Left cardiac atrium (tissue), 4 donors: ENCODE data around the gene KLHL22. TPM values are rescaled to one million over a fixed set of nuclear protein-coding genes. Genes with fewer than 3 reads are reported as not detected.

Experiments
- ATAC-seq, 2 donors: fragments of 200-7000 bp; cut with Tn5 transposase; one replicate each; pipeline ENCODE4 v1.9.1; 2020; ENCODE audit warnings: mild to moderate bottlenecking in 2 of 2, moderate library complexity in 2 of 2
- DNase-seq: peaks from one replicate; pipeline ENCODE4 v3.0.0-alpha.2; 2020
- intact Hi-C, 2 donors: fragments of 100-400 bp; cut with DNase I; formaldehyde crosslinking; loops; one replicate each; pipeline versions ENCODE4 v1.14.1 to v1.15.1; 2022 to 2023
- total RNA-seq, 2 donors: library from RNA; stranded (reverse); fragmentation: NEBNext Ultra II Directional; extraction: Animal tissue kit (Norgen Biotek cat#: 25700); gene quantifications; one replicate each; pipeline ENCODE4 v1.2.1, GENCODE V29; 2021
- donor health status: DM: no; HTN: yes; CAD: no.
- donor health status: DM: no; HTN: yes; CAD: no; lungs with severe emphysema.
- donor health status: DM: yes; HTN: yes; CAD: no.
- donor health status: Dilated cardiomyopathy.

Gene KLHL22
- total RNA-seq, 2 donors from 2014 or later: 18.7 to 19.6 TPM

DNA sequence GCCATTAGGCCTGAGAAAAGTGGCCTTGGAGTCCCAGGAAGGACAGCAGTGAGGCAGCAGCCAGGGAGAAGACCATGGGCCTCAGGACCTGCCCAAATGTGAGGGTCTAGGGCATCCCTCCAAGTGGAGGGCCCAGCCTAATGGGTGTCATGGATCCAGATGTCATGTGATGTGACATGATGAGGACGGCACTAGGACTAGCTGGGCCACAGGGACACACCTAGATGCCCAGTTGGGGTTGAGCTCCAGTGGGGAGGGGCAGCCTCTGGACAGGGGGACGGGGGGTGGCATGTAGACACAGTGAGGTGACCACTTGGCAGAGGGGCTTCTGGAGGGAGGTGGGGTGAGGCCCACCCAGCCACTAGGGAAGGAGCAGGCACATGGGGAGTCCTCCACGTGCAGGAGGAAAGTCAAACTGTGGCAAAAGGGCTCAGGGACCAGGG, 63.3 kb downstream of the KLHL22 start:
- ATAC-seq (no peak), DNase-seq (peak; percentile 16)

DNA sequence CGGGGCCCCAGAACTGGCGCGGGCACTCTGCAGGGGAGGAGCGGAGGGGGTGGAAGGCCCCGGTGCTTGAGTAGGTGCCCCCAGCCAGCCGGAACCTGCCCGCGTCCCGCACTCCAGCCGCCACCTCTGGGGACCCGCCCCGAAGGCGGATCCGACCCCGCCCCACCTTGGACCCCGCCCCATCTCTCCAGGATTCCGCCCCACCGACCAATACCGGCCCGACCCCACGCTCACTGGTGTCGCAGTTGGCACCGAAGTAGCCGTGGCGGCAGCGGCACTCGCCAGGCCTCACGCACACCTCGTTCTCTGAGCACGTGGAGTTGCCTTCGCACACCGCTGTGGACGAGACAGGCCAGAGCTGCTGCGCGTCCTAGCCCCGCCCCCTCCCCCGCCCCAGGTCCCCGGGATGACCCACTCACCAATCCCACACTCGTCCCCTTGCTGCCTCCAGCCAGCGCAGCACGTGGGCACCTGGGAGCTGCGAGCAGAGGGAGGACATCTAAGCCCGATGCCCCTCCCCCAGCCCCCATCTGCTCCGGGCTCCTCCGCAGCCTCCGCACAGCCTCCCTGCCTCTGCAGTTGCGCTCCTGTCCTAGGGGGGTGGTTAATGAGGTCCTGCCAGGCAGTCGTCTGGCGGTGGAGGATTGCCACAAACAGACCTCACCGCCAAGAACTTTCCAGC, 63.9 kb downstream of the KLHL22 start:
- ATAC-seq: no peak
- intact Hi-C loops: loop anchor here in 1 of 2 donors (10.0 kb wide), 1 partner anchor 63 kb away; the partner anchor contains the start of gene KLHL22
- DNase-seq: no peak

More for the DNA sequence above, 63.3 kb downstream of the KLHL22 start:
- intact Hi-C loops: loop anchor here in 1 of 2 donors (10.0 kb wide), 1 partner anchor 63 kb away; the partner anchor contains the start of gene KLHL22

DNA sequence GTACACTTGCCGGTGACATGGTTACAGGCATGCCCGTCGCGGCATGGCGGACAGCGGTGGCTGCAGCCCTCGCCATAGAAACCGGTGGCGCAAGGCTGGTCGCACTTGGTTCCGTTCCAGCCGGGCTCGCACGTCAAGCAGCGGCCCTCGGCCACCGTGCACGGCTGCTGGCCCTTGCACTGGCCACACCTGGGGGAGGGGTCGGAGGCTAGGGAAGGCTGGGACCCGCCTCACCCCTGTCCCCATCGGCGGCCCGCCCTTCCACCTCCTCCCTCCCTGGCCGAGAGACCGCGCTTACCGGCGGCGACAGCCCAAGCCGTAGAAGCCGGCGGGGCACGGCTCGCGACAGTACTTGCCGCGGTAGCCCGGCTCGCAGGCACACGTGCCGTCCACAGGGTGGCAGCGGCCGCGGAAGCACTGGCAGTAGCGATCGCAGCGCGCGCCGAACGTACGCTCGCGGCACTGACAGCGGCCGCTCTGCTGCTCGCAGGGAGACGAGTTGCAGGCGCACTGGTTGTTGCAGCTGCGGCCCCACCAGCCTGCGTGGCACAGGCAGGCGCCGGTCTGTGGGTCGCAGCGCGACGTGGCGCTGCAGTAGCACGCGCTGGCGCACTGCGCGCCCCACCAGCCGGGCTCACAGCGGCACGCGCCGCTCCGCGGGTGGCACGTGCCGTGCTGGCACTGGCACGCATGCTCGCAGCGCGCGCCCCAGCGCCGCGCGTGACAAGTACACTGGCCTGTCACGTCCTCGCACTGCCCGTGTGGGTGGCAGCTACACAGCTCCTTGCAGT, 64.7 kb downstream of the KLHL22 start:
- peak; percentile 55 for DNase-seq
- peak; percentile 35 to 43 for ATAC-seq
- intact Hi-C loops: loop anchor here in 1 of 2 donors (10.0 kb wide), 1 partner anchor 64 kb away; the partner anchor contains the start of gene KLHL22

DNA sequence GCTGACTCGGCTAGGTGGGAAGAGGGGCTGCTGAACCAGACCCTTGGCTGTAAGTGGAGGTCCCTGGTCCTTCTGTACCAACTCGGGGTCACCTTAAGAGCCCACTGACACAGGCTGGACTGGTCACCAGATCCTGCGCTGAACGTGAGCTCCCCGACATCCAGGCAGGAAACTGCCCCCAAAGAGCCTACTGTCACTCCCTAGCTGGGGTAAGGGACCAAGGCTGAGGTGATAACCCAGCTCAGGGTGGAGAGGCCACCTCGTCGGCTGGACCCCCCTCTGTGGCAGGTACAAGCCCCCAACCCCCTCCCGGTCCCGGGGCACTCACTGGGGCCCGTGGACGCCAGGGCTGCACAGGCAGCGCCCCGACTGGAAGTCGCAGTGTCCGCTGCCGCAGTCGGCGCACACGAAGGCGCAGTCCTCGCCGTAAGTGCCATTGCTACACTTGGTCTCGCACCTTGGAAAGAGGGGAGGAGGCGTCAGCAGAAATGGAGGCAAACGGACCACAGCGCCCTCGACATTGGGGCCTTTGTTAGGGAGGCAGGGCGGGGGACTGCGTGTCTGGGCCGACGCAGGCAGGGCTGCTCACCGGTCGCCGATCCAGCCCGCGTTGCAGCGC, 65.4 kb downstream of the KLHL22 start:
- no peak for ATAC-seq
- intact Hi-C loops: loop anchor here in 1 of 2 donors (10.0 kb wide), 1 partner anchor 65 kb away; the partner anchor contains the start of gene KLHL22
- no peak for DNase-seq

DNA sequence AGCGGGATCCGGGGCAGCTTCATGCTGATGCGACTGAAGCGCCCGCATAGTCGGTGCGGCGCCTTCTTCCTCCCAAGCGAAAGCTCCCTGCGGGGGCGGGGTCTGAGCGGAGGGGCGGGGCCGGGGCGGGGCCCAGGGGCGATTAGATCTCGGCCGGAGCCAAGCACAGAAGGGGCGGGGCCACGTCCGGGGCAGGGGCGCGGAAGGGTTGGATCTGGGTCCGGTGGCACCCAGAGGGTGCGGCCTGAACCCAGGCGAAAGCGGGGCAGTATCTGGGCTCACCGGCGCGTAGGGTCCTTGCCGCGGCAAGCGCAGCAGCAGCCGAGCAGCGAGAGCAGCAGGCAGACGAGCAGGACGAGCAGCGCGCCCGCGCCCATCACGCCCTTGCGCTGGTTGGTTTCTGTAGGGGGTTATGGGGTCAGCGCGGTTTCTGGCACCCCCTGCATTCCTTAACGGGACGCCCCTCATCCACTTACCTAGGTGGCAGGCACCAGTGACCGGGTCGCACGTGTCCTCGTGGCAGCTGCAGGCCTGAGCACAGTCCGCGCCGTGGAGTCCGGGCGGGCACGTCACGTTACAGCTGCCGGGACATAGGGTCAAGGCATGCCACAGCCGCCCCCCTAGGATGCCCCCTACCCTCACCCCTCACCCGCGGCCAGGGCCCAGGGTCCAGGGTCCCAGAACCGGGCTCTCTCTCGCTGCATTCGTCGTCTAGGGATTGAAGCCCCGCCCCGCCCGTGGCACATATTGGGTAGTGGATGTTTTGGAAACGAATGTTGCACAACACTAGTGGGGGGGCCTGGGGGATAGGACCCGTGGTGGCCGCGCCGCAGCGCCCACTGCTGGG, 66.1 kb downstream of the KLHL22 start:
- peak; percentile 24 to 56 for ATAC-seq
- DNase-seq: peak; percentile 62
- intact Hi-C loops: loop anchor here in 1 of 2 donors (10.0 kb wide), 1 partner anchor 65 kb away; the partner anchor contains the start of gene KLHL22

DNA sequence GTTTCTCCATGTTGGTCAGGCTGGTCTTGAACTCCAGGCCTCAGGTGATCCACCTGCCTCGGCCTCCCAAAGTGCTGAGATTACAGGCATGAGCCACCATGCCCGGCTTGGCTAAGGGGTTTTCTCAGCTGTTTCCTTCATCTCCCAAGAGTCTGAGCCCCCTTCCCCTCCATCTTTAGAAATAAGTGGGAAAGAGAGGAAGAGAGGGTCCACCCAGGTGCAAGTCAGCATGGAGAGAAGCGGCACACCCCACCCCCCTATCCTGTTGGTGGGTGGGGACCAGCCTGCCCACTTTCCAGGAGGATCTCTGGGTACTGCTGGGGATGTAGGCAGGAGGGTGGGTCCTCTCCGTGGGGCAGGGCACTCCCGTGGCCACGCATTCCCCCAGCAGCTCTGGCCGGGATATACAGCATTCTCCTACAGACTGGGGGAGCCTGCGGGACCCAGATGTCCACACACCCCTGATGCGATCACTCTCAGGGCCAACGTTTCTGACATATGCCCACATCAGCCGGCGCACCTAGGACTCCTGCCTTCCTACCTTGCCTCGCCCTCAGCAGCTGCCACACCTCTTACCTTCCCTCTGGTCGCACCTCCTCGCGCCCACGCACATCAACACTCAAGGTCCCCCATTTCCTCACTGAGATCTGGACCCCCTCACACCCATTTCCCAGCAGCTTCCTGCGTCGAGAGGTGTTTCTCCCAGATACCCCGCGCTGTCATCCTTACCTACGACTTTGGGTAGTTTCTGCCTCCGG, 66.9 kb downstream of the KLHL22 start:
- peak; percentile 5 for DNase-seq
- ATAC-seq: no peak
- intact Hi-C loops: no loop called here

DNA sequence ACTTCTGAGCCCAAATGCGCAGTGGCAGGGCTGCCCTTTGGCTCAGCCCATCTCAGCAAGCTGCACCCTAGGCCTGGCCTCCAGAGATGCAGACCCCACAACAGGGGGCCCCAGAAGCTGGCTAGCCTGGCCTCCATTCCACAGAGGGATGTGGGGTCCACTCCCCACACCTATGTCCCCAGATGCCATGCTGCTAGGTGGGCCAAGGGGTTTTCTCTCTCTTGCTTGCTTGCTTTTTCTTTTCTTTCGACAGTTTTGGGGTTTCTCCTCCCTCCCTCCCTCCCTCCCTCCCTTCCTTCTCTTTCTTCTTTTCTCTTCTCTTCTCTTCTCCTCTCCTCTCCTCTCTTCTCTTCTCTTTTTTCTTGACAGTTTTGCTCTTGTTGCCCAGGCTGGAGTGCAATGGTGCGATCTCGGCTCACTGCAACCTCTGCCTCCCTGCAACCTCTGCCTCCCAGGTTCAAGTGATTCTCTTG, 67.6 kb downstream of the KLHL22 start:
- intact Hi-C loops: no loop called here
- no peak for ATAC-seq
- DNase-seq: no peak

DNA sequence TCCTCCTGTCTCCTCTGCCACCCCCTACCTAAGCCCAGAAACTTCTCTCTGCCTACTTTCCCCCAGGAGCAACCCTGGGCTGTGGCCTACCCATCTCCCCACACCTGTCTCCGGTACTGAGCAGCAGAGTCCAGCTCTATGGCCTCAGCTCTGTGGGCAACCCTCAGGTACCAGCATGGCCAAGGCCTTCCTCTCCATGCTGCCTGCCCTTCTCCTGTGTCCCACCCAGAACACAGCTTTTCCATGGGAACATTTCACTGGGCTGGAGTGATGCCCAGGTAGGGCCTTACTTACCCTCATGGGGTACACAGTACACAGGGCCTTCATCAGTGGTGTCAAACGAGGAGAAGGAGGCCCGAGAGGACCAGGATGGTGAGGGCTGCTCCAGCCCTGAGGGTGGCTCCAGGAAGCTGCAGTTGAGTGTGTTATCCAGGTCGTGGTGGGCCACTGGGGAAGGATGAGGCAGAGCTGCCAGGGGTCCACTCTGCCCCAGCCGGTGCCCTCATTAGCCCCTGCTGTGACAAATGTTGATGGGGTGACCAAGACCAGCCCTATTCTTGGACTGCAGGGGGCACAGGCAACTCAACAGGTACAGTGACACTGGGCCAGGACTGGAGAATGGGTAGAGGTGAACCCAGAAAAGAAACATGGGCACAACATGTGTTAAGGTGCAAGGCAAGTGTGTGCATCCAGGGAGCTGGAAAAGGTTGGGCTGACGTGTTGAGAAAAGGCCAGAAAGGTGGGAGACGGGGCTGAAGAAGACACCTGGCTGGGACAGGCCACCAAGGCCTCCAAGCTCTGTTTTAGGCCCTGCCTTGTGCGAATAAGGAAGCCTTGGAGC, 68.3 kb downstream of the KLHL22 start:
- ATAC-seq: no peak
- intact Hi-C loops: no loop called here

DNA sequence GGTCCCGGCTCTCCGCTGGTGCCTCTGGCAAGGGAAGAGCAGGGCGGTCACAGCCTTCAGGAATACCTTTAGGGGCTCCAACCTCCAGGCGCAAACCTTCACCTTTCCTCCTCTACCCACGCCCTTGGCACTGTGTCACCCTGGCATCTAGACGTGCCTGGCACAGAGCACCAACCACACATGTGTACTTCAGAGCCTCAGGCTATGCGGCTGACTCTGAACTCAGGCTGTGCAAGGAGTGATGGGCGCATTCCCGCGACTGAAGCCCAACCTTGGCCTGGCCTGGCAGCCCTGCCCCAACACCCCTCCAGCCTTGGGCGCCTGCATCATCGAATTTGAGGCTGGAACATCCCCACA, 69.4 kb downstream of the KLHL22 start:
- ATAC-seq (no peak), DNase-seq (no peak)
- intact Hi-C loops: no loop called here

More for the DNA sequence above, 68.3 kb downstream of the KLHL22 start:
- no peak for DNase-seq

DNA sequence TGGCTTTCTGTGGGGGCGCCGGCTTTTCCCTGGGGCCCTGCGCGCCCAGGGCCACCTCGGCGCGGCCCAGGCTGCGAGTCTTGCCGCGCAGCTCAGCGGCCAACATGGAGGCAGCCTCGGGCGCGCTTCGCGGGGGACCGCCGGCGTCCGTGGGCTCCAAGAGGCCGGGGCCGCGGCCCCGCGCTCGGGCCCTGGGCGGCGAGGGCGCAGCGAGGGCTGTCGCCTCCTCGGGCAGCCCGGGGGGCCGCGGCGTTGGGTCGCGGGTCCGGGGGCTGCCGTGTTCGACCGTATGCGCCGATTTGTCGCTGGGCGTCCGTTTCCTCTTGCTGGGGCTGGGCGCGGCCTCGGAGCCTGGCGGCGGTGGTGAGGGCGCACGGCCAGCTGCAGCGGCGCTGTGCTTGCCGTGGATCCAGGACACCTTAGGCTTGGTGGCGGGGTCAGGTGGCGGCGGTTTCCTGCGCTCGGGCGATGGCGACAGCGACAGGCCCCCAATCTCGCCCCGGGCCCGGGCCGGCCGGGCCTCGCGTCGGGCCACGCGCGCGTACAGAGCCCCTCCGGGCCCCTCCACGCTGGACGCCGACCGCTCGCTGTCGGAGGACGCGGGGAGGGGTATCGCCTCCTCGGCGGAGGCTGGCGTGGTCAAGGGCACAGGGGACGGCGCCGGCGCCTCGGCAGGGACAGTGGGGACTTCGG, 69.9 kb downstream of the KLHL22 start:
- intact Hi-C loops: no loop called here
- ATAC-seq (no peak), DNase-seq (no peak)

DNA sequence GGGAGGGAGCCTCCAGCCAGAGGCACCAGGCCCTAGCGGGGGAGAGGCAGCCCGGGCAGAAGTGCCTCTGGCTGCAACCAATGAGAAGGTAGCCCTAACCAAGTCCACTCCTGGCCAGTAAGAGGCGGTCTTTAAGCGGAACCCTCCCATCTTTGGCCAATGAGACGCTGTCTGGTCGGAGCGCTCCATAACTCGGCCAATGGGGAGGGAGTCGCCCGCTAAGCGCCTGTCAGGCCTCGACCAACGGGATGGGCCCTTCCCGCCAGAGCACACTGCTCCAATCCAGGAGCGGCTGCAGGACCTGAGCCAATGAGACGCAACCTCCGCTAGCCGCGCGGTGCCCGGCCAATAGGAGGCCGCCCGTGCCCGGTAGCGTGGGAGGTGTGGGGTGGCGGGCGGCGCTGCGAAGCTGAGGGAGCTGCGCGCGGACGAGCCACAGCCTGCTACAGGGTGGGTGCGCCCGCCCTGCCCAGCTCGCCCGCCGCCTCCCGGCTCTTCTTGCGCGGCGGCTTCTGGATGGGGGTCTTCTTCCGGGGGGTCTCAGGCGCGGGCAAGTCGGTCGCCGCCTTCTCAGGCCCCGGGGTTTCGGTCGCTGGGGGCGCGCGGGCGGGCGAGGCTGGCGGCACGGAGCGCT, 70.5 kb downstream of the KLHL22 start:
- ATAC-seq (peak in 1 of 2 donors; percentile 13), DNase-seq (peak; percentile 54)
- intact Hi-C loops: no loop called here

DNA sequence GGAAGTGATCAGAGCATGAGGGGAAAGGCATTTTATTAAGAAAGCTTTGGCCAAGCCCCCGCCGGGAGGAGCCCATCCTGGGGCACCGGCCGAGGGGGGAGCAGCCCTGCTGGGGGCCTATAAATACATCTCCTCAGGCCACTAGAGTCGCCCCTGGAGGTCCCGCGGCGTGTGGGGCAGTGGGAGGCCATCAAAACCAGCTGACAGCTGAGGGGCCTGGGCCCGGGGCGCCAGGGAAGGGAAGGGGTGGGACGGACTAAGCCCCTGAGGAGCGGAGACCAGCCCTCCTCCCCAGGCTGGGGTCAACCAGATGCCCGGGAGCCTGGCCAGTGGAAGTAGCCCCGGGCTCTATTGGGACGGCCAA, 71.0 kb downstream of the KLHL22 start:
- ATAC-seq: no peak
- intact Hi-C loops: no loop called here
- peak; percentile 28 for DNase-seq

DNA sequence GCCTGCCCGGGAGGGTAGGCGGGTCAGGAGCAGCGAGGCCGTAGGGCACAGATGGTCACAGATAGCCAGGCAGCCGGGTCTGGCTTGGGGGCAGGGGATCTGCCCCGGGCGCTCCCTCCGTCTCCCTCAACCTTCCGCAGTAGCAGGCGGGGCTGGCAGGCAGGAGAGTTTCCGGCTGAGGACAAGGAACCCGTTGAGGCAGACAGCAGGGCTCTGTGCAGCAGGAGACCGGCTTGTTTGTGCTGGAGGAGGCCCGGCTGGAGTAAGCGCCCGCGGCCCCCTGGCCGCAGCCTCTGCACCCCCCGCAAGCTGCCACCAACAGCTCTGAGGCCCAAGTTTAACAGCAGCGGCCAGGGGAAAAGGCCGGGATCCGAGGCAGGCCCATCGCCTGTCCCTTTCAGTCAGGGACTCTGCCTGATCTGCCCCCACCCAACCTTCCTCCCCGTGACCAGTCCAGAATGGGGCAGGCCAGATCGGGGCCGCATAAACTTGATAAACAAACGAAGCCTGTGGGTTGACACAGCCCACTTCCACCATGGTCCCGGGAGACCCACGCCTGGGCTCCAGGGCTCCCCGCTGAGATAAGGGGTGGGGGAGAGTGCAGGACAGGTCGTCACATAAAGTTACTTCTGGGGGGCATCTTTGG, 71.6 kb downstream of the KLHL22 start:
- DNase-seq: peak; percentile 39
- intact Hi-C loops: no loop called here
- ATAC-seq: peak in 1 of 2 donors; percentile 18

DNA sequence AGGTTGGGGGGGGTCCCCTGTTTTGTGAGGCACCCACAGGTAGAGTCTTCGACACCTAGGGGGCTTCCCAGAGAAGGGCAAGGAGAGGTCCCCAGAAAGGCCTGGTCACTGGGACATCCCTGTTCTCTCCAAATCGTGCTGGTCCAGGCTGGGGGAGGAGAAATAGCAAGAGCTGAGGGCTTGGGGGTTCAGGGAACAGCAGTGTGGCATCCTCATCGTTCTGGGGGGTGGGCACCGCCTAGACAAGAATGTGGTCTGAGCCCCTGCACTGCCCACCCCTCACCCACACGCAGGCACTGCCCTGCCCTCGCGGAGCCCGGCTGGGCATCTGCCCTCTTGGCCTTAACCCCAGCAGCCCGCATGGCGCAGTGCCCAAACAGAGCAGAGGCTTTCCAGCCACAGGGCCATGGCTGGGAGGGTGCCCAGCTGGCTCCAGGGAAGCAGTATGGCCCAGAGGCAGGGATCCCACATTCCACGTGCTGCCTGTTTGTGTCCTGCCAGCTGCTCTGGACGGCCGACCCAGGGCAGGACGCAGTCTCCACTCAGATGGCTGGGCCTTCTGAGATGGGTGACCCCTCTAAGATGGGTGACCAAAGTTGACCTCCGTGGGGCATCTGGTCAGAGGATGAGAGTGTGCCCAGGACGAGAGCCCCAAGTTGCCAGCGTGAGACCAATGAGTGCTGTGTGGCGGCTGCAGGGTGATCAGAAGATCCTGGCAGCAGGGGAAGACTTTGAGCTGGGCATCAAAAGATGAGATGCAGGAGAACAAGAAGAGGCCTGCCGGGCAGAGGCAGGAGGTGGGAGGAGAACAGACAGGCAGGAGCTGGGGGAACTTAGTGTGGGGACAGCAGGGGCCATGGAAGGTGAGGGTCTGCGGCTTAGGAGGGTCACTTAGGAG, 72.3 kb downstream of the KLHL22 start:
- intact Hi-C loops: no loop called here
- peak; percentile 53 for DNase-seq
- peak; percentile 28 to 70 for ATAC-seq
